ENCODE data around the gene AKR1D1.

- TF ChIP-seq CTCF (IDR thresholded peaks at IDR 0.05), result no peak
- no peak for TF ChIP-seq POLR2A (IDR thresholded peaks at IDR 0.05)
Observed at GRCh38 chr7:138105221-138105620, 29.0 kb downstream of the AKR1D1 start.

Measured in thyroid gland (tissue), 4 donors.